Activated CD4-positive, alpha-beta T cell treated with anti-CD3 and anti-CD28 coated beads, Interleukin-10, Interleukin-2, amounts not matched to agents 100 ng/mL and 50 ng/mL, durations not matched to agents 16 hours and 8 hours (primary cell): Measurements from ENCODE around the gene KRT84.
"Not testable (repeated sequence)": the region's sequence is repeated elsewhere in the genome, so short reads cannot be mapped to it uniquely, and the experiment has no call there.

Experiments used
- DNase-seq: peaks from one replicate; pipeline ENCODE4 v3.0.0-alpha.2; 2020

Gene KRT84

DNA sequence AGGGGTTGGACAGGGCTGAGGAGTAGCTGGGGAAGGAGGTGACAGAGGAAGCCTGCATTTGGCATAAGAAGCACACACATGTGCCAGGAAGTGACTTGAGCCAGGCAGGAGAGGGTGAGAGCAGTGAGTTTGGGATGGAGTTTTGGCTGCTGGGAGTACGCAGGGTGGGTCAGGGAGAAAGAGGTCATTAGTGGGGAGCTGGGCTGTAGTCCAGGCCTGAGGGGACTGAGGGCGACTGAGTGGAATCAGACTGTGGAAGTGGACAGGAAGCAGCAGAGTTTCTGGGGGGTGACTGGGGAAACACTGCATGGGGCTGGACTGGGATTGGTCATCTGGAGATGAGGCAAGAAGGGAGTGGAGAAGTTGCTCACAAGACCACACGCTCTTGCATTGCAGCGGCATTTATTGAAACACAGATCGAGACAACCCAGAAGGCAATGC is 25.8 kb downstream of the KRT84 start:
- DNase-seq, result no peak

DNA sequence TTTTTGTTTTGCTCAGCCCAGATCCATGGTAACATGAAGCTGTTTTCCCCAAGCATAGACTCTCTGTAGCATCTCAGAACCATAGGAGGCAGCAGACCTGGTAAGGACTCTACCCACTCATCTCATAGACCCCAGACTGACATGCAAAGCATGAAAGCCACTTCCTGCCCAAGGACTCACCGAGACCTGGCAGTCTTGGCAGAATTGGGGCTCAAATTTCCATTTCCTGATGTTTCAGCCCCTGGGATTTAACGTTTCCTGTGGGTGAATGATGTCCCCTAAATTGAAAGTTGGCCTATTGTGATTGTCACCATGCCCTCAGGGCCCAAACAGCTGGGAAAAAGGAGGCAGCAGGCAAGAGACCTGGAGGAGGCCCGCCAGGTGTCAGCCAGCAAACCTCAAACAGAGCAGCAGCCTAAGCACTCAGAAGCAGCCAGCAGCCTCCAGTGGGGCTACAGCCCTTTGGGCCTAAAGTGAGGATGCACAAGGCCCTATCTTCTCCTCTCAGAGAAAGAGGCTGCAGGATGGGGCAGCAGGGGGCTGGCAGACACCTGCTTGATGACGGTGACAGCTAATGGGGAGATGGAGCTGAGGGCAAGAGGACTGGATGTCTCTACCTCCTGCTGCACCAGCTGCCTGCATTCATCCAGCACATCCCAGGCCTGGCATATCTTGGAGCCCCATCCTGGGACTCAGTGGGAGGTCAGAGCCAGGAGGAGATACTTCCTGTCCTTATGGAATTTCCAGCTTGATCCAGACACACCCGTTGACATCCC is 26.7 kb downstream of the KRT84 start:
- DNase-seq, result peak; percentile 18

DNA sequence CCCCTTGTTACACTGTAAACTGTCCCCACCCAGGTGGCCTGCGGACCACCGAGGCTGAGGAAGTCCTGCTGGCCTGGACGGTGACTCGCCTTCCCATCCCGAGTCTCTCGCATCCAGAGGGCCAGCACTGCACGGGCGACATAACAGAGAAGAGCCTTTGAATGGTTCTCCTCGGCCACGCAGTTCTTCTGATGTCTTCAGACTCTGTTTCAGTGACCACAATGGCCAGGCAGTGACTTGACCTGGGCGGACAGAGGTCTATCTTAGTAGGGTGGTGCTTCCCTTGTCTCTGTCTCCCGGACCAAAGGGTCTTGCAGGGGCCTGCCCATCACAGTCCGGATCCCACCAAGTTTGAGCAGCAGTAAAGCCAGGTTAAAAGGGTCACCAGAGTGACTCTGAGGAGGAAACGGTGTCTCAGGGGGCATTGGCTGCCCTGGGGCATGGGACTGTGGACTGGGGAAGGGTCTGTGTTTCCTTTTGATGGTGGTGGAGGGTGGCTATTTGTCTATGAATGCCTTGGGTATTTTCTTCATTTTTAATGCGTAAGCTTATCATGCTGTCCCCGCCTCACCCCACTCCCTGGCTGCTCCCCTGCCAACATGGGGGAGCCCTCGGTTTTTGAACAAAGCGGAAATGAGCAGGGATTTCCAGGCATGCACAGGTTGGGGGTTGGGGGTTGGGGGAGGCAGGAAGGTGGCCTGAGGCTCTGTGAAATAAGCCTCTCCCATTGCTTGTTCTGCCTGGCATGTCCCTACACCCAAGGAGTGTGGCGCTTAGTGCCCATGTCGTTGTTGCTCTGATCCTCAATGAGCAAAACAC is 28.5 kb downstream of the KRT84 start:
- DNase-seq, result no peak

DNA sequence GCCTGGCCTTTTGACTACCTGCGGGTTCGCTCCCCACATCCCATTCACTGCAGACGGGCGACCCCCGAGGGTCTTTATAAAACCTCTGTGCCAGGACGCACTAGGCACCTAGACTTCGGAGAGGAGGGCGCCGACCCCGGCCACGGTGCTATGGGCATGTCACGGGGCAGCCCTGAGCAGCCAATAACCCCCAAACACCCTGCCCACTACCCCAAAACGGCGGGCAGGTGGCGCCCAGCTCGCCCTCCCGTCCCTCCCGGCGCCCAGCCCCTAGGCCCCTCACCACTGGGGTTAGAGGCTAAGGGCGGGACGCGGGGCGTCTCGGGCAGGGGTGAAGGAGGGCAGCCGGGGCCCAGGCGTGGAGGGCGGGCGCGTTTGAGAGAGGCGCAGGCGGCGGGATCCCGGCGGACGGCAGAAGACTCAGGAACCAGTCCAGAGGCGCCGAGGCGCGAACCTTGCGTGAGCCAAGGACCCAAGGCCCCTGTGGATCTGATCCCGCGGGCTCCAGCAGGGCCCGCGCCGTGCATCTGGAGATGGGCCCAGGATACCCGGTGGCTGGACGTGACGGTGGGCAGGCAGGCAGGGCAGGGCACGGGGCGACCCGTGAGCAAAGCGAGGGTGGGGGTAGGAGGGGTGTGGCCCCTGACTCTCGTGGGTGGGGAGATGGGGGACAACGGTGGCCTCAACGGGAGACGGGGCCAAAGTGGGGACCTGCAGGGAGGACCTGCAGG is 29.3 kb downstream of the KRT84 start:
- no peak for DNase-seq

DNA sequence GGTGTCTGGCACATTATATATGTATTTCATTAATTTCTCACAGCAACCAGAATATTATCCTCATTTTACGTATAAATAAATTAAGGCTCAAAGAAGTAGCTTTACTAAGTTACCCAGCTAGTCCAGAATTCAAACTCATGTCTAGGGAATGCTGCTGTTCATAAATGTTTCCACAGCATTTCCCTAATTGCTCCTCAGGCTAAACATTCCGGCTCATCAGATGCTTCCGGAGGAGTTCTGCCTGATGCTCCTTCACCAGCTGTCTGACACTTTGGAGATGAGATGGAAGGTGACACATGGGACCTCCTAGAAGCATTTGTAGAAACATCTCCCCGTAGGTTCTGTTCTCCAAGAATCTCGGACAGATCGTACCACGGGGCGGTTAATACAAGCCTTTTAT is 30.3 kb downstream of the KRT84 start:
- DNase-seq, result no peak

DNA sequence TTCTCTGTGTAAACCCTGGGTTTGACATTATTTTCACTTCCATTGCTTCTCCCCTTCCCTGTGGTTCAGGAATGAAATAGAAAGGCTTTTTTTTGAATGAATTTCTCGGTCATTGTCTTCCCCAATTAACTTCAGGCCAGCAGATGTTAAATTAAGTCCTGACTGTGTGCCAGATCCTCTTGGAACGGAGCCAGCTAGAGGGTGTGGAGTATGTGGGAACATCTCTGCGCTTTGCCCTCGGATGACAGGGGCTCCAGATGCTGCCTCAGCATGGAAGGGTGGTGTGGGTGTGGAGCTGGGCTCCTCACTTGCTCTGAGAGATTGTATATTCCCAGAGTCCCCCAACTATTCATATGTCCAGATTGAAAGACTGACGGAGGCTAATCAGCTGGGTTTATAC is 31.3 kb downstream of the KRT84 start:
- no peak for DNase-seq

DNA sequence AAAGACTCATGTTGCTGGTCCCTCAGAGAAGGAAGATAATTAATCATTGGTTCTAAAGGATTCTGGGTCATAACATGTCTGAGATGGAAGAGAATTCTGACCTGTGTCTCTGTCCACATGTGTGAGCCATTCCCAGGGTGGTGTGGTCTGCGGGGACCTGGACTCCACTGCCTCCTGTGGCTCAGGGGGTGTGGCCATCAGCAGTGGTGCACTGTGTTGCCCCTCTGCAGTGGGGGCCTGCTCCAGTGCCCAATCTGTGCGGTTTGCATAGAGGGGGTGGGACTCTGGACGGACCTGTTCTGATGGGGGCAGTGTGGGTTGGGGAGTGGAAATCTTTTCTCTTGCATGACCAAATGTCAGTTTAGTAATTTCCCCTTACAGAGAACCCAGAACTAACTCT is 31.7 kb downstream of the KRT84 start:
- DNase-seq, result no peak

DNA sequence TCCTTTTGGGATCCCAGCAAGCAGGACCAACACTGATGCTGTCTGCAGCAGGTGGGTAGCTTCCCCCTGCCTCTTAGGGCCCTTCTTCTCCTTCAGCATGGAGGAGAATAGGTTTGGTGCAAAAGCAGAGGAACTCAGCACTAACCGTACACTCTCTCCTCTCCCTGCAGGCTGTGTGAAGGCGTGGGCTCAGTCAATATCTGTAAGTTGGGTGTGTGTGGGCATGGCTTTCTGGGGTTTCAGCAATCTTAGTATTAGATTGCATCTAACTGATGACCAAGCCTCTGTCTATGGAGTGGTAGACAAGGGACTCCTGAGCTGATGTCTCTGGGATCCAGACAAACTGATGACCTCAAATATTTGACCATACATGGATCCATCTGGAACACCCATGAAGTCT is 32.5 kb downstream of the KRT84 start:
- DNase-seq, result no peak

DNA sequence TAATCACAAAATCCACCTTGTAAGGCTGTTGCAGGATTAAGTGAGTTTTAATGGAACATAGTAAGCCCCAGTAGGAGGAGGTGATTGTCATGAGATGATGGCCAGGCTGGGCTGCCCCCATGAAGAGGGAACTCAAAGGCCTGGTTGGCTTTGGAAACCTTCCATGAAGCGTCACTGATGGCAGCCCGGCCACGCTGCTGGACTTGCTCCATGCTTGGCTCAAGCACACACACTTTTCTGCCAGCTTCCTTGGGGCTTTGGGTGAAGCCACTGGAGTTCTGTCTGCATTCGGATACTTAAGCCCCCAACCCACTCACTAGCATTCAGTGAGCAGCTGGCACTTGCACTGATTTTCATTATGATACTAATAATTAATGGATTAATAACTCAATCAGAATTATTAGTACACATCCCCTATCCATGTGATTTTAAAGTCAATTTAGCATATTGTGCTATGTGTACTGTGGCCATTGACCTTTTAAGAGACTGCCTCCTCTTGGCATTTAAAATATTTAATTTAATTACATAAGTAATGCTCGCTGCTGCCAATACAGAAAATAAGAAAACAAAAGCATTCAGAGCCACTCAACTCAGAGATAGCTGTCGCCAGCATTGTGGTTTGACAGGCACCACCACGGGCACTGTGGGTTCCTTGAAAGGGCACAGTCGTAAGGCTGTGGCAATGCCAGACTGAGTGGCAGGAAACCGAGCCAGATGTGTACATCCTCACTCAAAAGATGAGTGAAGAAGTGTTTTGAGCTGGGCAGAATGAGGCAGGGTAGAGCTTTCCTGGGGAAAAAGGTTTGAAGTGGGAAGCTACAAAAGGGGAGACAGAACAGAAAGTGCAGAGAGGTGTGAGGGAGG is 34.0 kb downstream of the KRT84 start:
- DNase-seq, result peak; percentile 52

DNA sequence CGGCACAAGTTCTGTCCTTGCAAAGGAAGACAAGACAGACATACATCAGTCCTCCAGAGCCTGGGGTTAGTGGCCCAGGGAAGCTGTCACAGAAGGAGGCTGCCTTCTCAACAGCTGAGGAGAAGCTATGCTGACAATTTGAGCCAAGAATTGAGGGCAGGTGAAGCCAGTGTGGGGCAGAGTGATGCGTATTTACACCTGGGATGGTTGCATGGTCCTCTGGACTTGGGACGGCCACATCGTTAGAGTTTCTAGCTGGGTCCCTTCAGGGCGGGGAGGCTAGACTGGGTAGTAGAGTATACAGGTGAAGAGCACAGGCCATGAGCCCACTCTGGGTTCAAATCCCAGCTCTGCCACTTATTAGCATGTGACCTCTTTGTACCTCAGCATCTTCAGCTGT is 34.7 kb downstream of the KRT84 start:
- no peak for DNase-seq

DNA sequence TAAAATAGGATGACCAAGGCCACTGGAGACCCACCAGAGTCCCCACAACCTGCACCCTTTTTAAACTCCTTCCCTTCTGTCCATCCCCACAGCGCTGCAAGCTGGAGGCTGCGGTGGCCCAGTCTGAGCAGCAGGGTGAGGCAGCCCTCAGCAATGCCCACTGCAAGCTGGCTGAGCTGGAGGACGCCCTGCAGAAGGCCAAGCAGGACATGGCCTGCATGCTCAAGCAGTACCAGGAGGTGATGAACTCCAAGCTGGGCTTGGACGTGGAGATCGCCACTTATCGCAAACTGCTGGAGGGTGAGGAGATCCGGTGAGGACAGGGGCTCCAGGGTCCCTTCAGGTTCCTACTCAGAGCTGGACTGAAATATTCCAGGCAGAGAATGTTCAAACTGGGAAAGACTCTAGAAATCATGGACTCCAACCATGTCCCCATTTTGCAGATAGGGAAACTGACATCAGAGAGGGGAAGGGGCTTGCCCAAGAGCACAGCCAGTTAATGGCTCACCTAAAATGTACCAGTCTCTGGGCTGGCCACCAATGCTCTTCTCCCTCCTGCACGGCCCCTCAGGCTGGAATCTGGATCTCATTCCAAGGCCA is 35.3 kb downstream of the KRT84 start:
- no peak for DNase-seq

DNA sequence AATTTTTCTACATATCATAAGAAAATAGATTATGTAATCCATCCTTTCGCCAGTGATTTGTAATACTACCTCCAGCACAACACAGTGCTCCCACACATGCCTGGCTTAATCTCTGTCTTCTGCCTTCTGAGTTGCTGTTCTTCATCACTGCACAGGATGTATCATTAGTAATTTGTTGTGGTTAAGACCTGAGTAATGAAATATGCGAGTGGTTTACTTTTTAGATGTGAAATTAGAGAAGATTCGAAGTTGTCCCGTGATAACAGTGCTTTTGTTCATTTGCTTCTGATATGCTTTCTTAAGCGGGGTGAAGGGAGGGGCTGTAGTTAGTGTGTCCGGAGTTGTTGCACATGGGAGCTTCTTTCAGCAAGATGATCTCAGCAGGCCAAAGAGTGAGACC is 36.3 kb downstream of the KRT84 start:
- no peak for DNase-seq

DNA sequence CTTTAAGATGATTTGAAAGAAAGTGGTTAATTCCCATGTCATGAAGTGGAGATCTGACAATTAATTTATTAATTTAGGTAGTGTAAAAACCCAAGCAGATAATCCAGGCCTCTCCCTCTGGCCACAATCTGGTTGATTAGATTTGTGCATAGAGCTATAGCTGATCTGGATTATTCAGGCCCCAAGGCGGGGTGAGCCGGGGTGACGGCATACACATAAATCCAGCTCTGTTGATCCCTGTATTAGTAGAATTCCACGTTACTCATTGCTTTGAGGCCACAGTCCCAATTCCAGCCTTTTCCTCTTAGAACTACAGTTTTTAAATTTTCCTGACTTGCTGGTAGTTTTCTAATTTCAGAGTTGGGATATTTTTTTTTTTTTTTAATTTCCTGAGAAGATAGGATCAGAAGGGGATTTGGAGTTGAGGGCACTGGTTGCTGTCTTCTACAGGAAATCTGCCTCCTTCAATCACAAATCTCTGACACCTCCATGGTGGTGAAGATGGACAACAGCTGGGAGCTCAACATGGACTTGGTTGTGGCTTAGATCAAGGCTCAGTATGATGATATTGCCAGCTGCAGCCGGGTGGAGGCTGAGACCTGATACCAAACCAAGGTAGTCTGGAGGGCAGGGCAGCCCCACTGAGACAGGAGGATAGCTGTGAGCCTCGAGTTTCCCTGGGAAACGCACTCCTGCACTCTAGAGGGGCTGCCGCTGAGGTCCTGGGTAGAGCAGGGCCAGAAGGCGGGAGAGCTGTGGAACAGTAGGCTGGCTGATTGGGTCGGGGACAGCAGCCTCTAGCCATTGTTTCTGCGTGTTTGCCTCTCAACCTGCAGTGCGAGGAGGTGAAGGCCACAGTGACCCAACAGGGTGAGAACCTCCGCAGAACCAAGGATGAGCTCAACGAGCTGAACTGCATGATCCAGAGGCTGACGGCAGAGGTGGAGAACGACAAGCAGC is 37.6 kb downstream of the KRT84 start:
- no peak for DNase-seq

DNA sequence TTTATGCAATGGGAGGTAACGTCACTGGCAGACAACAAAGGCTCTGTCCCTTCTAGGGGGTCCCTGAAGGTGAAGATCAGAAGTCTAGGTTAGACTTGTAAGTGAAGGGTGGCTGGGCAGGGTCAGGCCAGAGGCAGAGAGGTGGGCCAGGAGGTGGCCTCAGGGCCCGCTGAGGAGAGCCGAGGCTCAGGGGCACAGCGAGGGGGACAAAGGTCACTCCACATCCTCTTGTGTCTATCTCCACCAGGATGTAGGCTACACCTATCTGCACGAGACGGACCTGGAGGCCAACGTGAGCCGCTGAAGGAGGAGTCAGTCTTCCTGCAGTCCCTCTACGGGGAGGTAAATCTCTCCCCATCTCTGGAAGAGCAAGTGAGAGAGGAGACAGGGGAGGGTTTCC is 38.4 kb downstream of the KRT84 start:
- DNase-seq, result no peak

DNA sequence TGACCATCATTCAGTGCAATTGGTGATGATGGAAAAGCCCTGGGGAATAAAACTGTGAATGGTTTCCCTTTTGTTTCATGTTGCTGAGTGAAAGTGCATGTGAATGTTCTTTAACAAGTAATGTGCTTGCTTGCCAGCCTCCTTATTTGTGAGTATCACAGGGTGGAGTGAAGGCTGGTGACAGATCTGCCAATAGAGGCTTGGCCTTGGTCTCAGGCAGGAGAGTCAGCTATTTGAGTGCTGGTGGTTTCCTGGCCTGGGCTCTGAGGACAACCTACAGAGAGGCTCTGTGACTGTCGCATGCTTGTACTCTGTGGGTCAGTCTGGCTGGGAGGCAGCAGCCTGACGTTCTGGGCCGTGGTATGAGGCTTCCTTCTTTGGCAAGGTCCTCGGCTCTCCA is 38.9 kb downstream of the KRT84 start:
- no peak for DNase-seq

DNA sequence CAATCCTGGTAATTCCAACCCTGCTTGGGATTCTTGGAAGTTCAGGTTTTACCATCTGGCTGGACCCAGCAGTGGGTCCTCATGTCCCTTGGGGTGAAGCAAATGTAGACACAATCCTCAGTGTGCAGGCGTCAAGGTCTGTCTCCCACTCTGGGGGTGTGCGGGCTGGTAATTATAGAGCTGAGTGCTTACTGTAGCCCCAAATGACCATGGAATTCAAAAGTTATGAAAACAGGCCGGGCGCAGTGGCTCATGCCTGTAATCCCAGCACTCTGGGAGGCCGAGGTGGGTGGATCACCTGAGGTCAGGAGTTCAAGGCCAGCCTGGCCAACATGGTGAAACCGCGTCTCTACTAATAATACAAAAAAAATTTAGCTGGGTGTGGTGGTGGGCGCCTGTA is 40.4 kb downstream of the KRT84 start:
- not testable (repeated sequence) for DNase-seq

DNA sequence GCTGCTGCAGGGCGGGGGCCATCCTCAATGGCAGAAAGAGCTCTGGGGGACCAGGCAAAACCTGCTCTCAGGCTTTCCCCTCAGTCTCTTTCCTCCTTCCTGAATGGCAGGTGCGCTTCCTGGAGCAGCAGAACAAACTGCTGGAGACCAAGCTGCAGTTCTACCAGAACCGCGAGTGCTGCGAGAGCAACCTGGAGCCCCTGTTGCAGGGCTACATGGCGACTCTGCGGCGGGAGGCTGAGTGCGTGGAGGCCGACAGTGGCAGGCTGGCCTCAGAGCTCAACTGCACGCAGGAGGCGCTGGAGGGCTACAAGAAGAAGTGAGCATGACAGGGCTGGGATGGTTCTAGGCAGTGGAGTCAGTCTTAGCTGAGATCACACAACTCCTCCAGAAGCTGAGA is 41.3 kb downstream of the KRT84 start:
- DNase-seq, result no peak

DNA sequence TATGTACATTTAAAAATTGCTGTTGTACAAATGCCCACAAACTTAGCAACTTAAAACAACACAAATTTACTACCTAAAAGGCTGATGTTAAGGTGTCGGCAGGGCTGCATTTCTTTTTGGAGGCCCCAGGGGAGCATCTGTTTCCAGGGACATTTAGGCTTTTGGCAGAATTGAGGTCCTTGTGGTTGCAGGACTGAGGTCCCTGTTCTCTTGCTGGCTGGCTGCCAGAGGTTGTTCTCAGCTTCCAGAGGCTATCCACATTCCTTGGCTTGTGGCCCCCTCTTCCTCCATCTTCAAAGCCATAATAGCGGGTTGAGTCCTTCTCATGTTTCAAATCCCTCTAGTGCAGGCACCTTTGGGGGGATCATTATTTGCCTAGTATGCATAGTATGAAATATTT is 41.9 kb downstream of the KRT84 start:
- no peak for DNase-seq

DNA sequence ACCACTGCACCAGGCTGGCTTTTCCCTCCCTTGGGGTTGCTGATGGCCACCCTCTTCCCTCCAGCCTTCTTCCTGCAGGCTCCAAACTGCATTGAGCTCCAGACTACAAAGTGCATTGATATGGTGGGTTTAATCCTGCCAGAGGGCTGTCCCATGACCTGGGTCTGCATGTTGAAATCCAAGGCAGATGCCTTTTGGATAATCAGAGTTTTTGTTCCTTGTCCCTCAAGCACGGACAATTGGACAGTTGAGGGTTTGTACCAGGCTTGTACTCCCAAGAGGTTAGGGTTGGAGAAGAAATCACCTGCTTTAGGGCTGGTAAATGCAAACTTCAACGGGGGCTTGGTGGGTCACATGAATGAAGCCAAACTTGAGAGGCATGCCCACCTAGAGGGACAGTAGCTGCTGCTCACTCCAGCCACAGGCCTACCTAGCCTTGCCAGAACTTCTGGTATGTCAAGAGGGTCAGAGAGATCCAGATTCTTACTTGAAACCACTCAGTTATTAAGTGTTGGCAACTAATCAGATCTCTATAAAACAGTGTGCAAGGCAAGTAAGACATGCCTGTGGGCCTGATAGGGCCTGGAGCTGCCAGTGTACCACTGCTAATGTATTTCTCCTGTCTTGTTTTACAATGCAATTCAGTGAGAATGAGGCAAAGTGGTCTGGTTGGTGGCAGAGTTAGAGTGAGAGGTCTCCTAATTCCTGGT is 42.5 kb downstream of the KRT84 start:
- DNase-seq, result no peak

DNA sequence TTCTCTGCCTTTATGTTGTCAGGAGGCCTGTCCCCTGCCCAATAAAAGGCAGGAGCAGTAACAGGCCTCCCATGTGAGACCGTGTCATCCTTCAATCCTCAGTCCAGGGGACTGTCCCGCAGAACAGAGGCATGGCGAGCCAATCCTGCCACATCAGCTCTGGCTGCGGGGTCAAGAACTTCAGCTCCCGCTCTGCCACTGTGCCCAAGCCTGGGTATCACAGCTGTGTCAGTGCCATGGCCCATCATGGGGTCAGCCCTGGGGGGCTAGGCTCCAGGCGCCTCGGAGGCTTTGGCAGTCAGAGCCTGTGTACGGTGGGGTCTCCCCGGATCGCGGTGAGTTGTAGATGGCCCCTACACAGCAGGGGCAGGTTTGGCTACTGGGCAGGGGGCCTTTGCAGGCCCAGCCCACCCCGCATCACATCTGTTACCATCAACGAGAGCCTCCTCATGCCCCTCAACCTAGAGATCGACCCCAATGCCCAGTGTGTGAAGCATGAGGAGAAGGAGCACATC is 44.3 kb downstream of the KRT84 start:
- no peak for DNase-seq
